ENCODE data around the gene TBCK. TPM values are rescaled to one million over a fixed set of nuclear protein-coding genes. Genes with fewer than 3 reads are reported as not detected.
A peak's percentile ranks its signal among the peaks of the same experiment; 100 is the strongest.

Gene TBCK
- polyA plus RNA-seq, 1 of the 3 experiments (the other 2 are of a cell fraction) = 14.6 TPM

DNA sequence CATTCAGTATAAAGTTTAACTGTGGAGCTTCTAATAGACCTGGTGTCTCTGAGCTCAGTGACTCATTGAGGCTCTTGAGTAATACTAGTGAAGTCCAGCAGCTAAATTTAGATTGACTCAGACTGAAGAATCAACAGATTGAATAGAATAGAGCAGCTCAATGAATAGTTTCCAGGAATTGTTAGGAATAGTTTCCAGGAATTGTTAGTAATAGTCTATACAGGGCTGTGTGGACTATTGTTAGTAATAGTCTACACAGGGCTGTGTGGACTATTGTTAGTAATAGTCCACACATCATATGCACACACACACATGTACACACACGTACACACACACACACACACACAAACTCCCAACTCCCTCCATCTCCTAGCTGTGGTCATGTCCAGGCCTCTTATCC, 49.6 kb upstream of the TBCK start (continued):
- TF ChIP-seq EZH2phosphoT487 (IDR thresholded peaks at IDR 0.05; ENCODE audit: borderline replicate concordance, low read depth) (no peak), MEF2A (IDR thresholded peaks at IDR 0.05; ENCODE audit: borderline replicate concordance, low read depth) (peak; percentile 96), FOXJ3 (CRISPR knock-in tag; IDR thresholded peaks at IDR 0.05) (no peak), MXI1 (IDR thresholded peaks at IDR 0.05; ENCODE audit: low read depth, low read length) (no peak), ZBTB33 (IDR thresholded peaks at IDR 0.05; ENCODE audit: borderline replicate concordance, low read depth) (0 out of 2 replicates have a peak, but pooled peaks have one; percentile 18), TEAD4 (IDR thresholded peaks at IDR 0.05; ENCODE audit: borderline replicate concordance, insufficient read depth) (no peak), POLR2AphosphoS5 (IDR thresholded peaks at IDR 0.05; ENCODE audit: low read depth, low read length) (no peak; the same call in 1 of the 2 replicates), REST (IDR thresholded peaks at IDR 0.05; ENCODE audit: low read depth, low read length) (no peak), ELF1 (IDR thresholded peaks at IDR 0.05) (no peak), NFIC (IDR thresholded peaks at IDR 0.05; ENCODE audit: borderline replicate concordance) (no peak; the same call in 1 of the 2 replicates), RFX5 (IDR thresholded peaks at IDR 0.05; ENCODE audit: low read length) (no peak), TCF12 (IDR thresholded peaks at IDR 0.05) (peak; percentile 58), GATA2 (CRISPR knock-in tag; IDR thresholded peaks at IDR 0.05) (no peak), RAD21 (IDR thresholded peaks at IDR 0.05; ENCODE audit: low read length) (no peak), FOSL2 (IDR thresholded peaks at IDR 0.05; ENCODE audit: borderline replicate concordance, low read depth) (peak; percentile 89)
- TF ChIP-seq, protein P1, sequence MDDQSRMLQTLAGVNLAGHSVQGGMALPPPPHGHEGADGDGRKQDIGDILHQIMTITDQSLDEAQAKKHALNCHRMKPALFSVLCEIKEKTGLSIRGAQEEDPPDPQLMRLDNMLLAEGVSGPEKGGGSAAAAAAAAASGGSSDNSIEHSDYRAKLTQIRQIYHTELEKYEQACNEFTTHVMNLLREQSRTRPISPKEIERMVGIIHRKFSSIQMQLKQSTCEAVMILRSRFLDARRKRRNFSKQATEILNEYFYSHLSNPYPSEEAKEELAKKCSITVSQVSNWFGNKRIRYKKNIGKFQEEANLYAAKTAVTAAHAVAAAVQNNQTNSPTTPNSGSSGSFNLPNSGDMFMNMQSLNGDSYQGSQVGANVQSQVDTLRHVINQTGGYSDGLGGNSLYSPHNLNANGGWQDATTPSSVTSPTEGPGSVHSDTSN (IDR thresholded peaks at IDR 0.05) = peak; percentile 54
- TF ChIP-seq, protein P2, sequence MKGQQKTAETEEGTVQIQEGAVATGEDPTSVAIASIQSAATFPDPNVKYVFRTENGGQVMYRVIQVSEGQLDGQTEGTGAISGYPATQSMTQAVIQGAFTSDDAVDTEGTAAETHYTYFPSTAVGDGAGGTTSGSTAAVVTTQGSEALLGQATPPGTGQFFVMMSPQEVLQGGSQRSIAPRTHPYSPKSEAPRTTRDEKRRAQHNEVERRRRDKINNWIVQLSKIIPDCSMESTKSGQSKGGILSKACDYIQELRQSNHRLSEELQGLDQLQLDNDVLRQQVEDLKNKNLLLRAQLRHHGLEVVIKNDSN (IDR thresholded peaks at IDR 0.05; ENCODE audit: borderline replicate concordance, low read depth) = no peak
- TF ChIP-seq, protein P3, sequence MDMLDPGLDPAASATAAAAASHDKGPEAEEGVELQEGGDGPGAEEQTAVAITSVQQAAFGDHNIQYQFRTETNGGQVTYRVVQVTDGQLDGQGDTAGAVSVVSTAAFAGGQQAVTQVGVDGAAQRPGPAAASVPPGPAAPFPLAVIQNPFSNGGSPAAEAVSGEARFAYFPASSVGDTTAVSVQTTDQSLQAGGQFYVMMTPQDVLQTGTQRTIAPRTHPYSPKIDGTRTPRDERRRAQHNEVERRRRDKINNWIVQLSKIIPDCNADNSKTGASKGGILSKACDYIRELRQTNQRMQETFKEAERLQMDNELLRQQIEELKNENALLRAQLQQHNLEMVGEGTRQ (IDR thresholded peaks at IDR 0.05; ENCODE audit: borderline replicate concordance, low read depth, low read length) = no peak

Measured in SK-N-SH (cell line).